SJSA1 (cell line): ENCODE measurements around the gene PCNT. TPM values are rescaled to one million over a fixed set of nuclear protein-coding genes. Genes with fewer than 3 reads are reported as not detected.

Experiments used
- DNase-seq, 2 experiments: peaks; one replicate each; pipeline ENCODE4 v3.0.0-alpha.2; 2015 to 2020; ENCODE audit warnings: low spot score in 2 of 2, low read depth in 1 of 2
- H3K27ac ChIP-seq: fragments of 250-450 bp; sonication (Bioruptor Pico); 2 replicates; pipeline ENCODE4 v1.5.1; 2020; ENCODE audit warnings: mild to moderate bottlenecking, moderate library complexity
- H3K27me3 ChIP-seq: fragments of 250-450 bp; sonication (Bioruptor Pico); replicated peaks from 2 replicates; pipeline ENCODE4 v1.5.1; 2020; ENCODE audit warnings: mild to moderate bottlenecking, moderate library complexity
- H3K36me3 ChIP-seq: fragments of 250-450 bp; sonication (Bioruptor Pico); 2 replicates; pipeline ENCODE4 v1.5.1; 2020; ENCODE audit warnings: mild to moderate bottlenecking
- H3K4me1 ChIP-seq: fragments of 250-450 bp; sonication (Bioruptor Pico); replicated peaks from 2 replicates; pipeline ENCODE4 v1.6.1; 2021; ENCODE audit warnings: mild to moderate bottlenecking
- H3K4me3 ChIP-seq: fragments of 250-450 bp; sonication (Bioruptor Pico); 2 replicates; pipeline ENCODE4 v1.5.1; 2020; ENCODE audit warnings: mild to moderate bottlenecking
- H3K9me3 ChIP-seq: fragments of 250-450 bp; sonication (Bioruptor Pico); replicated peaks from 2 replicates; pipeline ENCODE4 v1.5.1; 2020; ENCODE audit warnings: mild to moderate bottlenecking
- total RNA-seq: library from RNA; depleted of rRNA; stranded (reverse); fragments of >200 nt; shearing (Covaris generic); gene quantifications from 2 replicates; pipeline ENCODE4 v1.2.3, GENCODE V29; 2014

Gene PCNT
- total RNA-seq, 1 experiment from 2014 or later: 57.3 TPM

GRCh38 chr21:46377789-46378188 is 53.8 kb downstream of the PCNT start:
- no peaks in the 10 kb centered on the region for H3K4me1 ChIP-seq
- H3K27me3 ChIP-seq: no peaks in the 10 kb centered on the region
- H3K4me3 ChIP-seq: no peak overlapping the region
- peaks cover 75% of the 10 kb centered on the region for H3K36me3 ChIP-seq
- no peak for DNase-seq
- H3K9me3 ChIP-seq: no peaks in the 10 kb centered on the region
- H3K27ac ChIP-seq: no peak overlapping the region

GRCh38 chr21:46379105-46379504 is 55.1 kb downstream of the PCNT start:
- Histone ChIP-seq H3K27me3 (no peaks in the 10 kb centered on the region), H3K4me3 (no peak overlapping the region), H3K36me3 (peaks cover 68% of the 10 kb centered on the region), H3K27ac (no peak overlapping the region), H3K9me3 (no peaks in the 10 kb centered on the region), H3K4me1 (no peaks in the 10 kb centered on the region)
- DNase-seq: no peak

GRCh38 chr21:46379691-46380090 is 55.7 kb downstream of the PCNT start:
- Histone ChIP-seq H3K4me3 (no peak overlapping the region), H3K27ac (no peak overlapping the region), H3K27me3 (no peaks in the 10 kb centered on the region), H3K36me3 (peaks cover 65% of the 10 kb centered on the region), H3K9me3 (no peaks in the 10 kb centered on the region), H3K4me1 (no peaks in the 10 kb centered on the region)
- no peak for DNase-seq

GRCh38 chr21:46381541-46381940 is 57.6 kb downstream of the PCNT start:
- no peak overlapping the region for H3K4me3 ChIP-seq
- no peaks in the 10 kb centered on the region for H3K9me3 ChIP-seq
- no peak for DNase-seq
- no peak overlapping the region for H3K27ac ChIP-seq
- no peaks in the 10 kb centered on the region for H3K4me1 ChIP-seq
- no peaks in the 10 kb centered on the region for H3K27me3 ChIP-seq
- H3K36me3 ChIP-seq: peaks cover 65% of the 10 kb centered on the region

- H3K4me3 ChIP-seq: no peak overlapping the region
- peaks cover 67% of the 10 kb centered on the region for H3K36me3 ChIP-seq
- no peaks in the 10 kb centered on the region for H3K27me3 ChIP-seq
- H3K4me1 ChIP-seq: no peaks in the 10 kb centered on the region
- DNase-seq: no peak
- no peaks in the 10 kb centered on the region for H3K9me3 ChIP-seq
- H3K27ac ChIP-seq: no peak overlapping the region
Measured at GRCh38 chr21:46384556-46384955, 60.6 kb downstream of the PCNT start.

GRCh38 chr21:46385846-46386733 is 62.1 kb downstream of the PCNT start:
- H3K27me3 ChIP-seq: no peaks in the 10 kb centered on the region
- H3K9me3 ChIP-seq: no peaks in the 10 kb centered on the region
- no peak overlapping the region for H3K27ac ChIP-seq
- H3K4me1 ChIP-seq: no peaks in the 10 kb centered on the region
- peaks cover 76% of the 10 kb centered on the region for H3K36me3 ChIP-seq
- H3K4me3 ChIP-seq: no peak overlapping the region
- DNase-seq: no peak

- H3K4me3 ChIP-seq: no peak overlapping the region
- H3K36me3 ChIP-seq: peaks cover 76% of the 10 kb centered on the region
- H3K9me3 ChIP-seq: no peaks in the 10 kb centered on the region
- H3K27me3 ChIP-seq: no peaks in the 10 kb centered on the region
- no peak for DNase-seq
- H3K4me1 ChIP-seq: no peaks in the 10 kb centered on the region
- H3K27ac ChIP-seq: no peak overlapping the region
Measured at GRCh38 chr21:46386734-46387088, 62.8 kb downstream of the PCNT start.

GRCh38 chr21:46388206-46388880 is 64.4 kb downstream of the PCNT start:
- Histone ChIP-seq H3K9me3 (no peaks in the 10 kb centered on the region), H3K36me3 (peaks cover 88% of the 10 kb centered on the region), H3K4me3 (no peak overlapping the region), H3K4me1 (no peaks in the 10 kb centered on the region), H3K27me3 (no peaks in the 10 kb centered on the region), H3K27ac (no peak overlapping the region)
- no peak for DNase-seq

GRCh38 chr21:46388896-46389295 is 64.9 kb downstream of the PCNT start:
- H3K4me3 ChIP-seq: no peak overlapping the region
- H3K9me3 ChIP-seq: no peaks in the 10 kb centered on the region
- no peak for DNase-seq
- H3K27ac ChIP-seq: no peak overlapping the region
- H3K36me3 ChIP-seq: peaks cover 94% of the 10 kb centered on the region
- H3K4me1 ChIP-seq: no peaks in the 10 kb centered on the region
- H3K27me3 ChIP-seq: no peaks in the 10 kb centered on the region

- no peak overlapping the region for H3K4me3 ChIP-seq
- peaks cover 91% of the 10 kb centered on the region for H3K36me3 ChIP-seq
- no peaks in the 10 kb centered on the region for H3K9me3 ChIP-seq
- no peaks in the 10 kb centered on the region for H3K27me3 ChIP-seq
- no peak for DNase-seq
- no peak overlapping the region for H3K27ac ChIP-seq
- no peaks in the 10 kb centered on the region for H3K4me1 ChIP-seq
Measured at GRCh38 chr21:46390603-46391545, 66.9 kb downstream of the PCNT start.

- no peak for DNase-seq
- H3K27me3 ChIP-seq: no peaks in the 10 kb centered on the region
- H3K9me3 ChIP-seq: no peaks in the 10 kb centered on the region
- H3K36me3 ChIP-seq: peaks cover 90% of the 10 kb centered on the region
- no peaks in the 10 kb centered on the region for H3K4me1 ChIP-seq
- H3K4me3 ChIP-seq: no peak overlapping the region
- no peak overlapping the region for H3K27ac ChIP-seq
Measured at GRCh38 chr21:46391773-46392172, 67.8 kb downstream of the PCNT start.

GRCh38 chr21:46392921-46393320 is 69.0 kb downstream of the PCNT start:
- H3K4me3 ChIP-seq: no peak overlapping the region
- no peak for DNase-seq
- no peaks in the 10 kb centered on the region for H3K4me1 ChIP-seq
- no peaks in the 10 kb centered on the region for H3K27me3 ChIP-seq
- no peak overlapping the region for H3K27ac ChIP-seq
- H3K9me3 ChIP-seq: no peaks in the 10 kb centered on the region
- peaks cover 90% of the 10 kb centered on the region for H3K36me3 ChIP-seq

GRCh38 chr21:46393451-46393940 is 69.5 kb downstream of the PCNT start:
- no peaks in the 10 kb centered on the region for H3K27me3 ChIP-seq
- H3K27ac ChIP-seq: no peak overlapping the region
- no peak overlapping the region for H3K4me3 ChIP-seq
- no peak for DNase-seq
- H3K9me3 ChIP-seq: no peaks in the 10 kb centered on the region
- H3K4me1 ChIP-seq: no peaks in the 10 kb centered on the region
- peaks cover 90% of the 10 kb centered on the region for H3K36me3 ChIP-seq
